OCI-LY3 (cell line): ENCODE measurements around the gene WWC1.

Experiments
- H2AFZ ChIP-seq: fragments of 200-600, 300-600 bp; shearing (Covaris generic); 2 replicates; pipeline ENCODE4 v1.6.0; 2014; ENCODE audit warnings: antibody characterized with exemption, low read depth, low read length
- H3K27ac ChIP-seq: fragments of 200-600, 300-600 bp; sonication (generic); 2 replicates; pipeline ENCODE4 v1.5.1; 2014; ENCODE audit warnings: mild to moderate bottlenecking, low read length, moderate library complexity, mixed read lengths
- H3K27me3 ChIP-seq: fragments of 200-600, 300-600 bp; sonication (generic); 2 replicates; pipeline ENCODE4 v1.6.1; 2014; ENCODE audit warnings: low read depth, low read length, mixed read lengths
- H3K36me3 ChIP-seq: fragments of 200-600, 300-600 bp; sonication (generic); replicated peaks from 2 replicates; pipeline ENCODE3; 2014; ENCODE audit warnings: low read depth, low read length, mixed read lengths
- H3K4me1 ChIP-seq: fragments of 300-600, 200-600 bp; sonication (generic); 2 replicates; pipeline ENCODE4 v1.6.1; 2014; ENCODE audit warnings: low read length, mixed read lengths
- H3K4me2 ChIP-seq: fragments of 200-600, 300-600 bp; sonication (generic); 2 replicates; pipeline ENCODE4 v1.6.1; 2014; ENCODE audit warnings: low read length, mixed read lengths
- H3K4me3 ChIP-seq: fragments of 300-600, 200-600 bp; sonication (generic); 2 replicates; pipeline ENCODE4 v1.5.1; 2014; ENCODE audit warnings: antibody characterized with exemption, mild to moderate bottlenecking, low read length, moderate library complexity
- H3K79me2 ChIP-seq: fragments of 300-600, 200-600 bp; shearing (Covaris generic); 2 replicates; pipeline ENCODE4 v1.6.1; 2014; ENCODE audit warnings: mild to moderate bottlenecking, low read length, mixed read lengths
- H3K9ac ChIP-seq: fragments of 300-600, 200-600 bp; shearing (Covaris generic); 2 replicates; pipeline ENCODE4 v1.6.0; 2014; ENCODE audit warnings: mild to moderate bottlenecking, low read length, moderate library complexity
- H3K9me3 ChIP-seq: fragments of 200-600, 300-600 bp; shearing (Covaris generic); 2 replicates; pipeline ENCODE4 v1.6.1; 2014; ENCODE audit warnings: low read length, mixed read lengths; ENCODE audit not compliant: insufficient read depth
- H4K20me1 ChIP-seq: fragments of 200-600, 300-600 bp; sonication (generic); 2 replicates; pipeline ENCODE4 v1.6.1; 2016; ENCODE audit warnings: low read length, mixed read lengths; ENCODE audit not compliant: insufficient read depth
- EZH2phosphoT487 ChIP-seq: fragments of 200-600 bp; shearing (Covaris generic); IDR thresholded peaks from 2 replicates; pipeline ENCODE4 v1.6.1; 2018; ENCODE audit warnings: antibody characterized with exemption, mixed run types, low read depth
- TF ChIP-seq, protein P1 (sequence below): fragments of 200-600, 300-600 bp; sonication (generic); IDR thresholded peaks from 2 replicates; pipeline ENCODE4 v1.5.1; 2014; ENCODE audit warnings: antibody characterized with exemption, low read length, low read depth

The WWC1 gene

DNA sequence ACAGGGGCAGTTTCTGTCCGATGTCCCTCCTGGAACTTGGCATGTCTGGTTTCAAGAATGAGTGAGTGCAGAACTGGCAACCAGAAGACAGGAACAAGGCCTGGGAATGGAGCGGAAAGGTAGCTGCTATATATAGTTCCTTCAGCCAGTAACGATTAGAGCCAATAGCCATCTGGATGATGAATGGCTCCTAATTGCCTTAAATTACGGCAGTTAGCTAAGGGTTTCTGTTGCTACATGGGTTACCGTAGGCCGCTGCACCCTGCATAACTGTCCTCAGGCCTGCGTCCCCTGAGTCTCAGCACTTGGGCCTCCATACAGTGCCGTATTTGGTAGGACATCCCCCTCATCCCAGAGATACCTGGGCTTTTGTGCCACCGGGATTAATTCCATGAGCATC lies 29.4 kb downstream of the WWC1 start:
- Histone ChIP-seq H3K9me3 (no peaks in the 10 kb centered on the region), H3K4me2 (no peak overlapping the region), H3K4me3 (no peak overlapping the region), H3K4me1 (no peaks in the 10 kb centered on the region), H4K20me1 (no peaks in the 10 kb centered on the region; the same call in 1 of the 2 replicates), H3K36me3 (no peaks in the 10 kb centered on the region), H3K79me2 (0 out of 2 replicates have a peak, but pooled peaks cover 4% of the 10 kb centered on the region), H3K9ac (no peak overlapping the region), H2AFZ (no peak overlapping the region), H3K27me3 (no peaks in the 10 kb centered on the region), H3K27ac (no peak overlapping the region)
- no peak for TF ChIP-seq EZH2phosphoT487
- TF ChIP-seq, protein P1, sequence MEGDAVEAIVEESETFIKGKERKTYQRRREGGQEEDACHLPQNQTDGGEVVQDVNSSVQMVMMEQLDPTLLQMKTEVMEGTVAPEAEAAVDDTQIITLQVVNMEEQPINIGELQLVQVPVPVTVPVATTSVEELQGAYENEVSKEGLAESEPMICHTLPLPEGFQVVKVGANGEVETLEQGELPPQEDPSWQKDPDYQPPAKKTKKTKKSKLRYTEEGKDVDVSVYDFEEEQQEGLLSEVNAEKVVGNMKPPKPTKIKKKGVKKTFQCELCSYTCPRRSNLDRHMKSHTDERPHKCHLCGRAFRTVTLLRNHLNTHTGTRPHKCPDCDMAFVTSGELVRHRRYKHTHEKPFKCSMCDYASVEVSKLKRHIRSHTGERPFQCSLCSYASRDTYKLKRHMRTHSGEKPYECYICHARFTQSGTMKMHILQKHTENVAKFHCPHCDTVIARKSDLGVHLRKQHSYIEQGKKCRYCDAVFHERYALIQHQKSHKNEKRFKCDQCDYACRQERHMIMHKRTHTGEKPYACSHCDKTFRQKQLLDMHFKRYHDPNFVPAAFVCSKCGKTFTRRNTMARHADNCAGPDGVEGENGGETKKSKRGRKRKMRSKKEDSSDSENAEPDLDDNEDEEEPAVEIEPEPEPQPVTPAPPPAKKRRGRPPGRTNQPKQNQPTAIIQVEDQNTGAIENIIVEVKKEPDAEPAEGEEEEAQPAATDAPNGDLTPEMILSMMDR, result no peak

DNA sequence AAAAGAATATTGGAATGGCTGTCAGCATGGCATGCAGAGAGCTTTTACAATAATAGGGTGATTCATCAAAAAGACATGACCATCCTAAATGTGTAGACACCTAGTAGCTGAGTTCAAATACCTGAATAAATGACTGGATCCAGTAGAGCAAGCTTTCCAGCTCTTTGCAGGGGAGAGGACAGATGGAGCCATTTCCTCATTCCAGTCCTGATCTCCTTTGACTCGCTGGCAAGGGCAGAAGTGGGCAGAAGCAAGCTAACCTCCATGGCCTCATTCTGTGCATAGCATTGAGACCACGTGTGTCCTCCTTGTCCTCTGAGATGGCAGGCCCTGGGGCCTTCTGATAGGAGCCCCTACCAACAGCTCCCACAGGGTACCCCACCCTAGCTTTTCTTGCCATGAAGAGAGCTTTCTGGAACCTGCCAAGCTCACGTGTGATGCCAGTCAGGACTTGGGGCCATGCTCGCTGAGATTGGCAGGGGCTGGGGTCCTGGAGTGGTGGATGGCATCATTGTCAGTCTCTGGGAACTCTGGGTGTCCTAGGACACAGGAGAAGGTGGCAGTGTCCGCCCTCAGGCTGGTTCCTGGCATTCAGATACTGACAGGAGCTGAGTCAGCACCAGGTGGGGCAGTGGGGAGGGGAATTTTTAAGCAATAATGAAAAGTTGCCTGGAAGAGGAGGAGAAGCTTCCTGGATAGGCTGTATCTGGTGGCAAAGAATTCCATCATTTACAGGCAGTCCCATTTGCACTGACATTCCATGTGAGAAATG lies 33.6 kb downstream of the WWC1 start:
- no peak overlapping the region for H3K9ac ChIP-seq
- H3K27me3 ChIP-seq, result no peaks in the 10 kb centered on the region
- H3K4me3 ChIP-seq, result no peak overlapping the region
- H3K9me3 ChIP-seq, result no peaks in the 10 kb centered on the region
- TF ChIP-seq, protein P1, result no peak
- no peak for TF ChIP-seq EZH2phosphoT487
- H3K36me3 ChIP-seq, result no peaks in the 10 kb centered on the region
- H3K4me2 ChIP-seq, result no peak overlapping the region
- H4K20me1 ChIP-seq, result peaks cover 18% of the 10 kb centered on the region
- H3K27ac ChIP-seq, result no peak overlapping the region
- H3K4me1 ChIP-seq, result peaks cover 17% of the 10 kb centered on the region
- H2AFZ ChIP-seq, result no peak overlapping the region
- peaks cover 15% of the 10 kb centered on the region; the same call in 1 of the 2 replicates for H3K79me2 ChIP-seq

DNA sequence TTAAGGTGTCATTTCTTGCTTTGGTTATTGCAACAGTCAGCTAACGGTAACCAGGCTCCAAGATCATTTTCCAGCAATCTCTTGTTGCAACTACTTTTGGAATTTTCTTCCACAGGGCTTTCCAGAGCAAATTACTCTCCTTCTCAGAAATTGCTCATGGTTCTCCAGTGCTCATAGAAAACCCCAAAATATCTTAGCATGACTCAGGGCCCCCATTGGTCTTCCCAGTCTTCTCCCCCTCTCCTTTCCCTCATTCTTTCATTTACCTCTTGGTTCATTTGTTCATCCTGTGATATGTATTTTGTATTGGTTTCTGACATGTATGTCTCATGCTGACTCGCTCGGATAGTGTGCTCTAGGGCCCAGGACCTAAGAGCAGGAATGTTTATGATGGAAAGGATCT lies 35.6 kb downstream of the WWC1 start:
- no peak for TF ChIP-seq EZH2phosphoT487
- TF ChIP-seq, protein P1, result no peak
- H3K36me3 ChIP-seq, result no peaks in the 10 kb centered on the region
- no peaks in the 10 kb centered on the region for H3K27me3 ChIP-seq
- H3K27ac ChIP-seq, result no peak overlapping the region
- peaks cover 15% of the 10 kb centered on the region; the same call in 1 of the 2 replicates for H3K79me2 ChIP-seq
- H3K9ac ChIP-seq, result no peak overlapping the region
- H2AFZ ChIP-seq, result no peak overlapping the region
- no peaks in the 10 kb centered on the region for H3K9me3 ChIP-seq
- no peak overlapping the region for H3K4me3 ChIP-seq
- peaks cover 30% of the 10 kb centered on the region for H4K20me1 ChIP-seq
- peaks cover 17% of the 10 kb centered on the region for H3K4me1 ChIP-seq
- H3K4me2 ChIP-seq, result no peak overlapping the region

DNA sequence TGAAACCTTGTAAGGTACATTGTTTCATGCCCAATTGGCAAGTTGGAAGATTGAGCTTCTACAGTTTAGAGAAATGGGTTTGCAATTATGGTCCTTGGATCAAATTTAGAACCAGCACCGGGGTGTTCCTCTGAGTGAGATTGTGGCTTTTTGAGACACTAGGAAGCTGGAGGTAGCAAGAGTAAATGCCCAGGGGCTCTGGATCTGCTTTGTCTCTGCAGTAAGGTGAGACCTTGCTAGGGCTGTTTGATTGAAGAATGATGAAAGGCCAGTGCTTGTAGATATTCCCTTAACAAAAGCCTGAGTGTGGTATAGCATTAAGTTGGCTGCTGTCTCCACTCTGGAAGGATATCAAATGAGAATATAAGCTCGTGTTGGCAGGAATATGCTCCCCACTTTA lies 36.0 kb downstream of the WWC1 start:
- no peak overlapping the region for H3K4me3 ChIP-seq
- H3K27ac ChIP-seq, result no peak overlapping the region
- no peak overlapping the region for H3K4me2 ChIP-seq
- H3K27me3 ChIP-seq, result no peaks in the 10 kb centered on the region
- no peak overlapping the region for H2AFZ ChIP-seq
- H3K4me1 ChIP-seq, result peaks cover 17% of the 10 kb centered on the region
- H3K36me3 ChIP-seq, result no peaks in the 10 kb centered on the region
- no peak for TF ChIP-seq EZH2phosphoT487
- TF ChIP-seq, protein P1, result no peak
- peaks cover 15% of the 10 kb centered on the region; the same call in 1 of the 2 replicates for H3K79me2 ChIP-seq
- peaks cover 30% of the 10 kb centered on the region for H4K20me1 ChIP-seq
- H3K9me3 ChIP-seq, result no peaks in the 10 kb centered on the region
- H3K9ac ChIP-seq, result no peak overlapping the region
